Stimulated activated CD4-positive, alpha-beta T cell treated with anti-CD3 and anti-CD28 coated beads, Interleukin-2, amount 100 ng/mL, for 4 hours (primary cell): ENCODE results near the gene SPC25.
"Not testable (repeated sequence)": the region's sequence is repeated elsewhere in the genome, so short reads cannot be mapped to it uniquely, and the experiment has no call there.

Experiments used
- DNase-seq: peaks from one replicate; pipeline ENCODE4 v3.0.0-alpha.2; 2020; ENCODE audit warnings: low read depth

The SPC25 gene, protein sequence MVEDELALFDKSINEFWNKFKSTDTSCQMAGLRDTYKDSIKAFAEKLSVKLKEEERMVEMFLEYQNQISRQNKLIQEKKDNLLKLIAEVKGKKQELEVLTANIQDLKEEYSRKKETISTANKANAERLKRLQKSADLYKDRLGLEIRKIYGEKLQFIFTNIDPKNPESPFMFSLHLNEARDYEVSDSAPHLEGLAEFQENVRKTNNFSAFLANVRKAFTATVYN

DNA sequence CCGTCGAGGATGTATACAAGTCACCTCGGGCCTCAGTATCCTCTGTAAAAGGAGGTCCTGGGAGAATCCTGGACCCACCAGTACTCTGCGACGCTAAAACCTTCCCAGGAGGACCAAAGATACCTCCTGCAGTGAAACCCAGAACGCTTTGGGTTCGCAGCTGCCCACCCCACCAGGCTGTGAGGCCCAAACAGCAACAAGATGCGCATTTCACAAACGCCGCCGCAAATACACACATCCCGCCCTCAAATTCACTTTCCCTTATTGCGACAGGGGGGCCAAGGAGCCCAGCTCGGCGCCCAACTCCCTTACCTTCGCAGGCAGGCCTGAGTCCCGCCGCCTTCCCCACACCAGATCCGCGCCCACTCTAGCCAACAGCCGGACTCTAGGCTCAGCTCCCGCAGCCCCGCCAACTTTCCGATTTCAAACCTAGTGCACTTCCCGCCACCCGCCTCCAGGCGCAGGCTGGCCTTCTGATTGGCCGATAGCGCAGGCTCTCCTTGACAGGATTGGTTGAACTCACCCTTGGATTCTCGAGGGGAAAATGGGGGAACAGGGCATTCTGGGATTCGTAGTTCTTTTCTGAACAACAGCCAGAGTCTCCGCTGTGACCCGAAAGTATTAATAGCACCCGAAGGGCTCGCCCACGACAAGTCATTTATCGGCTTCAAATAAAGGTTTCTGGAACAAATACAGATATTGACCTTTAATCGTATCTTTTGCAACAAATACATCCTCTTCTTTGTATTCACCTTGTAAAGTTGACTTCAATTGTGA lies at the start of gene SPC25:
TSS of gene SPC25 (minus strand) at position 425 of the 777 bp plus-strand sequence. CDS start 911 bp downstream, outside the sequence.
- peak; percentile 74 for DNase-seq

DNA sequence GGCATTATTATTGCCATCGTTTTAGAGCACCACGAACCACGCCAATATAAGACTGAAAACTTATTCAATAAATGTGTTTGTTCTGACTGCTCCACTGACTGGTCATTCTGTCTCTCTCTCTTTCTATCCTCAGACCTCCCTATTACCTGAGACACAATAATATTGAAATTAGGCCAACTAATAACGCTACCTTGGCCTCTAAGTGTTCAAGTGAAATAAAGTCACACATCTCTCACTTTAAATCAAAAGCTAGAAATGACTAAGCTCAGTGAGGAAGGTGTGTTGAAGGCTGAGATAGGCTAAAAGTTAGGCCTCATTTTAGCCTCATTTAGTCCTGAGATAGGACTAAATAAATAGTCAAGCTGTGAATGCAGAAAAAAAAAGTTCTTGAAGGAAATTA lies 49.7 kb upstream of the SPC25 start:
- DNase-seq: no peak

DNA sequence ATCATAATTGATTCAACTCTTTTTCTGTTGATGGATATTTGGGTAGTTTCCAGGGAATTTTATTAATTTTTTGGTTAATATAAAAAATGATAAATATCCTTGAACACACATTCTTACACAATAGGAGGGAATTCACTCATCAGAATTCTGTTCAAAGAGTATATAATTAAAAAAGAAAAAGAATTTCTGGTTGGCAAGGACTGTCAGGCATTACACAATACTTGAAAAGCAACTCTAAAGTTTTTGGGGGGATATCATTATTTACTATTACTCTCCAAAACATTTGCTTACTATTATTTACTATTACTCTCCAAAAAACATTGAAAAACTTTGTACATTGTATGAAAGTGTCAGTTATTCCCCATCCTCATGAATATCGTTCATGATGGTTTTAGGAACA lies 48.8 kb upstream of the SPC25 start:
- DNase-seq: no peak

DNA sequence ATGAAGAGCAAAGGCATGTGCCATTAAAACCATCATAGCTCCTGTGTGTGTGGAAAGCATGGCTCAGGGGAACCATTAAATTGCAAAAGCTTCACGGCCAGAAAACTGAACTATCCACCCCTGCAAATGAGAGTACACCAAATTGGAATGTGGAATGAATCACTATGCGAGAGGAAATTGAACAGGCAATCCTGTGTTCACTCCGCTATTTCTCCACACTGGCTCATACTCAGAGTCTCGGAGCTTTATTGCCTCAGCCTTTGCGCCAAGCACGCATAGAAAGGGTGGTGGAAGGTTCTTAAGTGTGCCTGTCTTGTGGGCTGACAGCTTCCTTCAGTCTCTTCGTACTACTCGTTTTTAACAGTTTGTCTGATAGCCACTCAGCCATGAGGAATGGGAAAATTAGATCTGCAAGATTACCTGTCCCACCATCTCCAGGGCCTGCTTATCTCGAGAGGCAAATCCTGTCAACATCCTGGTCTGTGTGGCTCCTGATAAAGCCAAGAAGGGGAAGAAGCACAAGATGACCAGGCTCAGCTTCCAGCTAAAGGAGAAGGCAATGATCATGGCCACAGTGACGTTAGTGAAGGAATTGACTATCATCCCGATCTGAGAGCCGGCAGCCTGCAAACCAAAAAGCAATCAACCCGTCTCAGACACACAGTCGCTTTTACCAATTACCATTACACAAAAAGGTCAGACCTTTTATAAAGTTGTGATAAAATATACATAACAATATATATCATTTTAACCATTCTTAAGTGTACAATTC lies 45.8 kb upstream of the SPC25 start:
- no peak for DNase-seq

DNA sequence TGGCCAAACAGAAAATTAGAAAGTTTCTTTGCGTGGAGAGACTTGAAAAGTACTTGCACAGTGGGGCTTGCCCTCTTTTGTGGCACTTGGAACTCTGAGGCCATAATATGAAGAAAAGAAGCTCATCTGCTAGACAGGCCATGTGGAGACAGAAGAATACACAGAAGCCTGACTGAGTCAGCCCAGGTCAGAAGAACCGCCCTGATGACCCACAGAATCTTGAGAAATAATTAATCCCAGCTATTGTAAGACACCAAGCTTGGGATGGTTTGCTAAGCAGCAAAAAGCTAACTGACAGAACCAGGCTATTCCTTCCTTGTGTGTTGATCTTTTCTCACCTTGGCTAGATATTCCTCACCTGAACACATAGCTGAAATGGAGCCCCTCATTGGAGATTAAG lies 44.6 kb upstream of the SPC25 start:
- no peak for DNase-seq

DNA sequence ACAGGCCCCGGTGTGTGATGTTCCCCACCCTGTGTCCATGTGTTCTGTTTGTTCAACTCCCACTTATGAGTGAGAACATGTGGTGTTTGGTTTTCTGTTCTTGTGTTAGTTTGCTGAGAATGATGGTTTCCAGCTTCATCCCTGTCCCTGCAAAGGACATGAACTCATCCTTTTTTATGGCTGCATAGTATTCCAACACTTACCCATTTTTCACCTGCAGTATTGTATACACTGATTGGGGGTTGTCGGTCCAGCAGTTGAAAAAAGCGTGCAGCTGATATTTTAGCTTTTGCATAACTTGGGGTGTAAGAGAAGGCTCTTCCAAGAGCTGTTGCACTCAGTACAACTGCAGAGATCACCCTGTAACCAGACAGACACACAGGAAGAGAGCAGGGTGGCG lies 41.9 kb upstream of the SPC25 start:
- DNase-seq: not testable (repeated sequence)

DNA sequence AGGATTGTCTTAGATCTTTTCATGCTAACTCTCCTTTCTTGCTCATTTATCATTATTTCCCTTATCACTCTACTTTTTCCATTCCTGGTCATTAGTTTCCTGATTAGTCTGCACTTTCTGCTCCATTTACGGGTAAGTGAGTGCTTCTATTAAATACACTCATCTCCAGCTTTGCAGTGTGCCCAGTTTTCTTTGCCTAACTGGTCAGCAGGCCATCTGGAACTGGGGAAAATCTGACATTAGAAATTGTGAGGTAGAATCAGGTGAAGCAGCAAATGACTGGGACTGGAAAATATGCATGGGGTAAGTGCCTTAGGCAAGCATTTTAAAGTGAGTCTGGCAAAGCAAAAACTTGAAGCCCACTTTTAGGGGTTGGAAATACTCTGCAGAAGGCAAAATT lies 40.0 kb upstream of the SPC25 start:
- no peak for DNase-seq

DNA sequence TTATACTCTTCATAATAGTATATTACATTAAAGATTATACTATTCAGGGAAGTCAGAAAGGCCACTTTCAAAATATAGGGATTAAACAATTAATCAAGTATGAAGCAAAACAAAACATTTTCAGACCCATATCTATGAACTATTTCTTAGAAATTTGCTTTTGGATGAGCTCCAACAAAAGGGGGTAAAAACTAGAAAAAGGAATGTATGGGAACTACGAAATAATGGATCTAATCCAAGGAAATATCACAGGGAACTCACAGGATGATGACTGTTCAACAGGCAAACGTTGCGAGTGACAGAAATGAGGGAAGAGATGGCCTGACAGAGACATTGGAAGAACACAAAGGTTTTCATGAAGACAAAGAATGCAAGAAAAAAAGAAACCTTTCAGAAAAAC lies 38.8 kb upstream of the SPC25 start:
- DNase-seq: no peak

DNA sequence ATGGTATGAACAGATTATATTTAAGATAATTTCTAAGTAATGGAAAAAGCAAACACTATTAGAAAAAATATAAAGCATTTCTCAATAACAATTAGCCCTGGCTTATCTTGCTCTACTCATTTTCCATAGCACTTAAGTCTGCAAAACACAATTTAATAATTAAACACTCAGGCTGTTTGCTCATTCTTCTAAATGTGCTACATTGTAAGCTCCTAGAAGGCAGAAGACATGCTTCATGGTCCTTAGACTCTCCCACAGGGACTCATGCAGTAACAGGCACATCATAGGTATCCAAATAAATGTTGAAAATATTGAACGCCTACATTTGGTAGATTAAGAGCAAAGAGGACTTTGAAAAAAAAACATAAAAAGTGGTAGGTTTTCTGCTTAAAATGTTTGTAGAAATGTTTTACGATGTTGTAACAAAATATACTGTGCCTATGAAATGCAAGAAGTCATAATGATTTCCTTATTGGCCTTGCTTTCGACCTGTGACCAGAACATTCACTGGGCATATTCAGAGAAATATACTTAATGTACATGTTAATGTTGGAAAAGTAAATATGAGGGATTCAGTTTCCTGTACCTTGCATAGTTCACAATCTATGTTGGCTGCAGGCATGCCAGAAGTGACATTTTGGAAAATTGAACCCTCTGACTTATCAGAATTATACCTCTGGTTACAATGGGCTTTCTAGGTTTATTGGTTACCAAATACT lies 38.0 kb upstream of the SPC25 start:
- DNase-seq: no peak

DNA sequence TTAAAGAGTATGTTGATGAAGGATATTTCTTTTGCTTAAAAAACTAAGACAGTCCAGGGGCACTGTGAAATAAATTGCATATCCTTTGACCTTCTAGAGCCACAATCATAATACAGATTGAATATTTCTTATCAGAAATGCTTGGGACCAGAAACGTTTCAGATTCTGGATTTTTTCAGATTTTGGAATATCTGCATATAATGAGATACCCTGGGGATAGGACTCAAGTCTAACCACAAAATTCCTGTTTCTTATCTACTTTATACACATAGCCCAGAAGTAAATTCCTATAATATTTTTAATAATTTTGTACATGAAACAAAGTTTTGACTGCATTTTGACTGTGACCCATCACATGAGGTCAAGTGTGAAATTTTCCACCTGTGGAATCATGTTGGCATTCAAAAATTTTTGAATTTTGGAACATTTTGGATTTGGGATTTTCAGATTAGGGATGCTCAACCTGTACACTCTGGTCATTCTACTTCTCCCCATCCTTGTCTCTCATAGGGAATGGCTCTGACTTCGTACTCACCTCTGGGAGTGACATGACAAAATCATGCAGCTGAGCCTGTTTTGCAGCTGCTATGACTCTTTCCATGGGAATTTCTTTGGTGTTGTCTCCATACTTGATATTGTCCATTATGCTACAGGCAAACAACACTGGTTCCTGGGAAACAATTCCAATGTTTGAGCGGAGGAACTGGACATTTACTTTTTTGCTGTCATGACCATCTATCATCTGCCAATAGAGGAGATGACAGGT lies 36.6 kb upstream of the SPC25 start:
- DNase-seq: no peak

DNA sequence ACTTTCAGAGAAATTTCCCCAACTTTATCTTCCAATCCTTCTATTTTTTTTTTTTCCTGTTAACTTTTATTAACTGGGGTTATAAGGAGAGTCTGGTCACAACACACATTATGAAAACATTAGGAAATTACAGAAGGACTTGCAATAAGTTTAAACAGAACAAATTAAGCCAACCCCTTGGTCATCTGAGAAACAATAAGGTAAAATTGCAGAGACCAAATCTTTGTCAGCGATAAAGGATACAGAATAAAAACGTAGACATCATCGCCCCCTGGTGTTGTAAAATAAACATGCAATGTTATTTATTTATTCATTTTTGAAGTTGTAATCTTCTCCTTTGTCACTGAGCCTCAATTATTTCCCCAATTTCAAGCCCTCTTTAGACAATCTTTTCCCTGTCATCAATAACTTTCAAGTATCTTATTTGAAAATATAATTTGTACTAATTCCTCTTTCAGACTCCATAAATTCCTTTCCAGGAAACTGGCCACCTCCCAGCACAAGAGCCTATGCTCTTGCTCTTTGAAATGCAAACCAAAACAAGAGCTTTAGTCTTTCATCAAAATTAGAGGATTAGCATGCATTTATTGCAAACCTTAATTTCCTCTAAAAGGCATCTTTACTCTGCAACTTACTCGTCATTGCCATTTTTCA lies 30.4 kb upstream of the SPC25 start:
- DNase-seq: no peak

DNA sequence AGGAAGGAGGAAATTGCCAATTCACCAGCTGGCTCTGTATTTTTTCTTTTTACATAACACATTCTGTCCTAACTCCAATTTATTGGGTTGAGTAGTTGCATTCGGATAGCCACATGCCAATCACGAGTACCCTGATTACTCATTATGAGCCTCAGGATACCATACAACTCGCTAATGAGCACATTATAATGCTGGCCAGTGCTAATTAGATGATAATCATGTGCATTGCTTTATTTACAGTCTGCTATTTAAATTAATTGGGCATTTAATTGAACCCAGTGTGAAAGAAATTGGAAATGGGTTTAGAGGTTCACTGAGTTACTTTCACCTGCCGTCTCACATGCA lies 26.1 kb upstream of the SPC25 start:
- no peak for DNase-seq

DNA sequence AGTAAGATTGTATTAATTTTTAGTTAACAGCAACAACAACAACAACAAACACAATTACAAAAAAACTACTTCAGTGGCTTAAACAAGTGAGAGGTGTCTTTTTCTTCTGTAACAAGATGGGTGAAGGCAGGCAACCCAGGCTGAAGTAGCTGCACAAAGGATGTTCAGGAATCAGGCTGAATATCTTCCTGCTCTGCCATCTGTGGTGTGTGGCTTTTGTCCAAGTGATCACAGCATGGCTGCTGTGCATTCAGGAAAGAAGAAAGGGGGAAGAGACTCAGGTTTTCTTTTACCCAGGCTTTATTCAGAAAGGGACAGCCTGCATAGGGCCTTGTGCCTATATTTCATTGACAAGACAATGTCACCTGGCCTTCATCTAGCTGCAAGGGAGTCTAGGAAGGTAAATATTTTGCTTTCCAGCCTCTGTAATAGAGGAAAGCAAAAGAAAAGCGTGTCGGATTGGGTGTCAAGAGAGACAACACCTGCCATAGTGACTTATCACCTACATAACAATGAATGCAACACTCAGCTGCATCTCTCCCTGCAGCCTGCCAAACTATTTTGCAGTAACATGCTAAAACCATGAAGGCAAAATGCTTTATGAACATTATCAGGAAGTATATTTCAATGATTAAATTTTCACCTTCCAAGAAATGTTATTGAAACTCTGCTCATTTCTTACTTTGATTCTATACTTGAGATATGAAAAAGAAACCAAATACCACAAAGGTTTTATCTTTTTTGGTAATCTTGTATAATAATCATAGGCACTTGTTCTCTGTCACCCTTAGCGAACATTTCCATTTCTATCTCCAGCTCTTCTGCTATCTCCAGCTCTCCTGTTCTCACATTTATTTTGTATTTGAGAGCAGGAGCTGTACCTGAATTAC lies 25.5 kb upstream of the SPC25 start:
- no peak for DNase-seq

DNA sequence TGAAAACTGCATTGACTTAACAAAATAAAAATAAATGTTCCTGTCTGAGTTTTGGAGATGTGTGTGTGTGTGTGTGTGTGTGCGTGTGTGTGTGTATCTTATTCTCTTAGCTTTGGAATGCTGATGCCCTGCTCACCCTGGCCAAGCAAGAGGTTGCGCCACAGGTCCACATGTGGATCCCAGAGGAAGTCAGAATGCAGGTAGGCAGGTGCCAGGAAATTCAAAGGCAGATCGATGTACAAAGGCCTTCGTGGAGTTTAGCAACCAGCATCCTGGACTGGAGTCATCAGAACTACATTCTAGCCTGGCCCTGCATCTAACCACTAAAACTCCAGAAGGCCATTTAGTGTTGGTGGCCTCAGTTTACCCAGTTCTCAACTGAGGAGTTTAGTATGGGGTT lies 23.3 kb upstream of the SPC25 start:
- DNase-seq: no peak

DNA sequence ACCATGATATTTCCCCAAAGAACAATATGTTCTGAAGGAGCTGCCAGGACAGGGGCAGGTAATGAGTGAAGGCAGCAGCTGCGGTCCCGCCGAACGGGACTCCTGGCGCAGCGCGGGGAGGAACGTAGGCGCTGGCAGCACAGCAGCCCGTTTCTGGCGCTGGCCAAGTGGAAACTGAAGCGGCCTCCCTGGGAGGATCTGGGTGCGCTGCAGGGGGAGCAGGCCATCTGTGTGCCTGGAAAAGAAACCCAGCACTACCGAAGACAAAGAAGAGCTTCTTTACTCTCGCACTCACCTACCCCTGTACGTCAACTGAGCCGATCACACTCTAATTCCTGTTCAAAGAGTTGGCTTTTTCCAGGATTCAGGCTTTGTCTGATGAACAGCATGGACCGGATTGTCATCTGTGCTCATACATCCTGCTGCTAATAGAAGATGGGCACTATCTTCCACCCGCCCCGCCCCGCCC lies 22.7 kb upstream of the SPC25 start:
- DNase-seq: no peak

DNA sequence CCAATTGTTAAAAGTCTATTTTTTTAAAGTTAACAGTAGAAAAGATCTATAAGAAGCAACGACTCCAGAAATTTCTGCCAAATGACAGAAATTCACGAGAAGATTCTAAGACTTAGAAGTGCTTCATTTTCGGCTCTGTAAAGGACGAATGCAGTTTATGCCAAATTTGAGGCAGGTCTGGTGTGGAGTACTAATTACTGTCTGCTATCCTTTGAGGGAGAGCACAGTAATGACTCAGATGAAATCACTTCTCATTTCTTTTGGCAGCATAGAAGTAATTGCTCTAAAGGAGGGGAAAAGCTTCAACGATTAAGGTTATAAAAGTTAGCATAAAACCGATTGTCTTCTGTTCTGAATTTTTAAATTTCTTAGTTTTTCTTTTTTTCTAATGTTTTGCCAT lies 22.2 kb upstream of the SPC25 start:
- DNase-seq: no peak

DNA sequence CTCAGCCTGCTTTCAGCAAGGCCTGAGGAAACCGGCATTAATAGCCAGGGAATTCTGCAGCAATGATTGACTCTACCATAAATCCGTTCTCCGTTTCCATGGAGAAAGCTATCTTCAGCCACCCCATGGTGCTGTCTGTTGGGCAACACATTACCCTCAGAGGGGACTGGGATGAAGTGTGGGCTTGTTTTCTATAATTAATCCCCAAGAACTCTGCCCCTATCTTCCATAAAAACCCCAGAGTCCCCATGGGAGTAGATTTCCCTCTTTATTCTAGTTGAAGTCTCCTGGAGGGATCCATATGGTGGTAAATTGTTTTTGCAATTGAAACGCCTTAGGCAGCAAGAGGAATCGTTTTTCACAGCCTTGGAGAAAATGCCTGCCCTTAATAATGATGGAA lies 20.1 kb upstream of the SPC25 start:
- no peak for DNase-seq

DNA sequence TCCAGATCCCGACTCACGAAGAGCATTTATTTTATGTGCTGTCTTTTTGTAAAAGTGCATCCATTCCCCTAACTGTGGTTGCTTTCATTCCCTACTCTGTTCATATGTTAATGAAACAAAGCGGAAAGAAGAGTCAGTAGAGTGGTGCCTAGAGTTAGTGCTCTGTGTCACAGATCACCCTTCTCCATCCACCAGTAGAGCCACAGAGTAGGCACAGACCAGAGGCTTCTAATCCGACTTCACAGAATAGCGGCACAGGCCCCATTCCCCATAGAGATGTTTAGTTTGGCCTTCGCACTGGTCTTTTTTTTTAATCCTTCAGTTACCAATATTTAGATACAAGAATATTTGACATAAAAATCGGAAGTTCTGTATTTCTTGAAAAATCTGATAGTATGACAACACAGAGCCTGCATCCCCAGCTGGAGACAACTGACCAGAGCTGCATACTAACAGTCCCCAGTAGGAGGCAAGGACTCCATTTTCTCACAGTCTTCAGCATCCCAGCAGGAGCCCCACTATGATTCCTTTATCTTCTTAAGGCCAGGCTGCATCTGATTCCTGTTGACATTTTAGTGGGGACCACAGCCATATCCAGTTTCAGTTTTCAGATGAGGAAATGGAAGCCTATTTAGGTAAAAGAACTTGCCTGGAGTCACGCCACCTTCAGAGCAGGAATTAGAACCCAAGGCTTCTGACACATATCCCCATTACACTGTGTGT lies 17.9 kb upstream of the SPC25 start:
- no peak for DNase-seq

DNA sequence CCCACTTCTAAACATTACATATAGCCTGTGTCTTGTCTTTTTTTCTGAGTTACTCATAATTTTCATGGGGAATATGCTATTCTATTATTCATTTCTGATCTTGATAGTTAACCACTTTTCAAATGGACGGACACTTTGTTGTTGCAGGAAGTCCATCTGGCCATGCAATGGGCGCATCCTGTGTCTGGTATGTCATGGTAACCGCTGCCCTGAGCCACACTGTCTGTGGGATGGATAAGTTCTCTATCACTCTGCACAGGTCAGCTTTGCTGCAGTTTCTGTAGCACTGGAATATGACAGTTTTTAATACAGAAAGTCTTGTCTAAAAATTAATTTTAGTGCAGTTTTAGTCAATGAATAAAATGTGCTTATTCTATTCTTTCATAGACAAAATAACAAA lies 14.1 kb upstream of the SPC25 start:
- no peak for DNase-seq
